ENCODE data around the gene RIPOR1.

DNA sequence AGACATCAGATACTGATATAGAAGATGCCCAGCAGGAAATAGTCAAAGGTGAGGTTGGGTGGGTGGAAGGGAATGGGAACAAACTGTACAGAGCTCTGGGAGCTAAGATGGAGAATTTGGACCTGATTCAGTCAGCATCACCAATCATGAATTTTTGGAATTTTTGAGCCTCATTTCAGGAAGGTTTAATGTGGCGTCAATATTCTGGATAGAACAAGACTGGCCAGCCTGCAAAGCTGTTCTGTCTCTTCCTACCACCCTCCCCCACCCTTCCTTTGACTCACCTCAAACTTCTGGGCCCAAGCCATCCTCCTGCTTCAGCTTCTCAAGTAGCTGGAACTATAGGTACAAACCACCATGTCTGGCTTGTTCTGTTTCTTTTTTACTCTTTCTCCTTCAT is 66.3 kb downstream of the RIPOR1 start:
- no peak for TF ChIP-seq ZNF274 (IDR thresholded peaks at IDR 0.05; ENCODE audit: low read depth, low read length)
- no peak for TF ChIP-seq YY1 (IDR thresholded peaks at IDR 0.05; ENCODE audit: insufficient read depth, insufficient read length)
- TF ChIP-seq SUZ12 (IDR thresholded peaks at IDR 0.05; ENCODE audit: extremely low read depth, insufficient read depth, insufficient read length): no peak

Data from NT2/D1 (cell line).